ENCODE measurements around the gene CHTF18.

DNA sequence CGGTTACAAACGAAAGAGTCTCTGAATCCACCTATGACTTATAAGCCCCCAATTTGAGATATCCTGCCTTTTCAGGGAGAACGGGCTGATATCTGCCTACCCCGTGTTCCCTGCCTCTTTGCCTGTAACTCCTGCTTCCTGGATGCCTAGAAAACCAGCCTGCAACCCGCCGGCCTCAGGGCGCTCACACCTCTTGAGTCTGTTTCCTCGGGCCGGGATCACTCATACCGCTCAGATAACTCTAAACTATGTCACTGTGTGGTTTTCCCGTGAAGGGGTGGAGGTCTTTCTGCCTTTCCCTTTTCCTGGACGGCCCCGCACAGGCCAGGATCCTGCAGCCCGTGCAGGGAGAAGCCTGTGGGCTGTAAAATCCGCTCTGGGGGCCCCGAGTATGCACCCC lies 10.6 kb upstream of the CHTF18 start:
- TF ChIP-seq POLR2A (IDR thresholded peaks at IDR 0.05) = no peak
- TF ChIP-seq, protein P1, sequence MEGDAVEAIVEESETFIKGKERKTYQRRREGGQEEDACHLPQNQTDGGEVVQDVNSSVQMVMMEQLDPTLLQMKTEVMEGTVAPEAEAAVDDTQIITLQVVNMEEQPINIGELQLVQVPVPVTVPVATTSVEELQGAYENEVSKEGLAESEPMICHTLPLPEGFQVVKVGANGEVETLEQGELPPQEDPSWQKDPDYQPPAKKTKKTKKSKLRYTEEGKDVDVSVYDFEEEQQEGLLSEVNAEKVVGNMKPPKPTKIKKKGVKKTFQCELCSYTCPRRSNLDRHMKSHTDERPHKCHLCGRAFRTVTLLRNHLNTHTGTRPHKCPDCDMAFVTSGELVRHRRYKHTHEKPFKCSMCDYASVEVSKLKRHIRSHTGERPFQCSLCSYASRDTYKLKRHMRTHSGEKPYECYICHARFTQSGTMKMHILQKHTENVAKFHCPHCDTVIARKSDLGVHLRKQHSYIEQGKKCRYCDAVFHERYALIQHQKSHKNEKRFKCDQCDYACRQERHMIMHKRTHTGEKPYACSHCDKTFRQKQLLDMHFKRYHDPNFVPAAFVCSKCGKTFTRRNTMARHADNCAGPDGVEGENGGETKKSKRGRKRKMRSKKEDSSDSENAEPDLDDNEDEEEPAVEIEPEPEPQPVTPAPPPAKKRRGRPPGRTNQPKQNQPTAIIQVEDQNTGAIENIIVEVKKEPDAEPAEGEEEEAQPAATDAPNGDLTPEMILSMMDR (IDR thresholded peaks at IDR 0.05) = no peak

Measured in body of pancreas (tissue), 4 donors.